ENCODE data around the gene LMO1. TPM values are rescaled to one million over a fixed set of nuclear protein-coding genes. Genes with fewer than 3 reads are reported as not detected.

The LMO1 gene
- total and polyA plus RNA-seq, 4 donors: not detected

DNA sequence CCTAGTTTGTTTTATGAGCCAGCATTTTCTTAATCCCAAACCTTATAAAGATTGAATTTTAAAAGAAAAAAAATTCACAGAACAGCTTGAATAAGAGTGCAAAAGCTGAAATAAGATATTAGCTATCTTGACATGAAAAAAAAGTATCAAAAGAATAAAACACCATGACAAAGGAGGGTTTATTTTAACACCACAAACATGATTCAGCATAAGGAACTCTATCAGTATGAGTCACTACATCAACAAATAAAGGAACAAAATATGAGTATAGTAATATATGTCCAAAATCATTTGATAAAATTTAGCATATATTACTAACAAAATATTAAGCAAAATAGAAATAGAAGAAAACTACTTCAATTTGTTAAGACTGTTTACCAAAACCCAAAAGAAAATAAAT lies 9.6 kb upstream of the LMO1 start:
- no peak for DNase-seq (ENCODE audit: low spot score)
- Histone ChIP-seq H3K9me3 (ENCODE audit: control insufficient read depth in 4 of 4, low read length in 3 of 4) (peaks cover 0 to 4% (median 0%) of the 10 kb centered on the region in 4 donors), H3K4me1 (ENCODE audit: control insufficient read depth in 4 of 4, insufficient read depth in 4 of 4, low read length in 3 of 4) (peaks cover 0 to 5% (median under 1%) of the 10 kb centered on the region in 4 donors), H3K36me3 (ENCODE audit: control insufficient read depth in 4 of 4, insufficient read depth in 3 of 4, low read depth in 1 of 4, low read length in 3 of 4) (no peaks in the 10 kb centered on the region), H3K27ac (ENCODE audit: low read depth in 1 of 2, low read length in 2 of 2) (no peak overlapping the region), H3K27me3 (ENCODE audit: control insufficient read depth in 4 of 4, insufficient read depth in 4 of 4, low read length in 3 of 4) (peaks cover 0 to 10% (median 4%) of the 10 kb centered on the region in 4 donors), H3K4me3 (ENCODE audit: low read depth in 1 of 3, low read length in 3 of 3) (no peak overlapping the region), H3K9ac (ENCODE audit: low read depth in 1 of 2, low read length in 2 of 2) (no peak overlapping the region)
- TF ChIP-seq, protein P1, sequence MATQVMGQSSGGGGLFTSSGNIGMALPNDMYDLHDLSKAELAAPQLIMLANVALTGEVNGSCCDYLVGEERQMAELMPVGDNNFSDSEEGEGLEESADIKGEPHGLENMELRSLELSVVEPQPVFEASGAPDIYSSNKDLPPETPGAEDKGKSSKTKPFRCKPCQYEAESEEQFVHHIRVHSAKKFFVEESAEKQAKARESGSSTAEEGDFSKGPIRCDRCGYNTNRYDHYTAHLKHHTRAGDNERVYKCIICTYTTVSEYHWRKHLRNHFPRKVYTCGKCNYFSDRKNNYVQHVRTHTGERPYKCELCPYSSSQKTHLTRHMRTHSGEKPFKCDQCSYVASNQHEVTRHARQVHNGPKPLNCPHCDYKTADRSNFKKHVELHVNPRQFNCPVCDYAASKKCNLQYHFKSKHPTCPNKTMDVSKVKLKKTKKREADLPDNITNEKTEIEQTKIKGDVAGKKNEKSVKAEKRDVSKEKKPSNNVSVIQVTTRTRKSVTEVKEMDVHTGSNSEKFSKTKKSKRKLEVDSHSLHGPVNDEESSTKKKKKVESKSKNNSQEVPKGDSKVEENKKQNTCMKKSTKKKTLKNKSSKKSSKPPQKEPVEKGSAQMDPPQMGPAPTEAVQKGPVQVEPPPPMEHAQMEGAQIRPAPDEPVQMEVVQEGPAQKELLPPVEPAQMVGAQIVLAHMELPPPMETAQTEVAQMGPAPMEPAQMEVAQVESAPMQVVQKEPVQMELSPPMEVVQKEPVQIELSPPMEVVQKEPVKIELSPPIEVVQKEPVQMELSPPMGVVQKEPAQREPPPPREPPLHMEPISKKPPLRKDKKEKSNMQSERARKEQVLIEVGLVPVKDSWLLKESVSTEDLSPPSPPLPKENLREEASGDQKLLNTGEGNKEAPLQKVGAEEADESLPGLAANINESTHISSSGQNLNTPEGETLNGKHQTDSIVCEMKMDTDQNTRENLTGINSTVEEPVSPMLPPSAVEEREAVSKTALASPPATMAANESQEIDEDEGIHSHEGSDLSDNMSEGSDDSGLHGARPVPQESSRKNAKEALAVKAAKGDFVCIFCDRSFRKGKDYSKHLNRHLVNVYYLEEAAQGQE (IDR thresholded peaks at IDR 0.05): no peak
- no peak for TF ChIP-seq RAD21 (IDR thresholded peaks at IDR 0.05)
- TF ChIP-seq JUND (IDR thresholded peaks at IDR 0.05): no peak
- TF ChIP-seq, protein P2, sequence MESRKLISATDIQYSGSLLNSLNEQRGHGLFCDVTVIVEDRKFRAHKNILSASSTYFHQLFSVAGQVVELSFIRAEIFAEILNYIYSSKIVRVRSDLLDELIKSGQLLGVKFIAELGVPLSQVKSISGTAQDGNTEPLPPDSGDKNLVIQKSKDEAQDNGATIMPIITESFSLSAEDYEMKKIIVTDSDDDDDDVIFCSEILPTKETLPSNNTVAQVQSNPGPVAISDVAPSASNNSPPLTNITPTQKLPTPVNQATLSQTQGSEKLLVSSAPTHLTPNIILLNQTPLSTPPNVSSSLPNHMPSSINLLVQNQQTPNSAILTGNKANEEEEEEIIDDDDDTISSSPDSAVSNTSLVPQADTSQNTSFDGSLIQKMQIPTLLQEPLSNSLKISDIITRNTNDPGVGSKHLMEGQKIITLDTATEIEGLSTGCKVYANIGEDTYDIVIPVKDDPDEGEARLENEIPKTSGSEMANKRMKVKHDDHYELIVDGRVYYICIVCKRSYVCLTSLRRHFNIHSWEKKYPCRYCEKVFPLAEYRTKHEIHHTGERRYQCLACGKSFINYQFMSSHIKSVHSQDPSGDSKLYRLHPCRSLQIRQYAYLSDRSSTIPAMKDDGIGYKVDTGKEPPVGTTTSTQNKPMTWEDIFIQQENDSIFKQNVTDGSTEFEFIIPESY (IDR thresholded peaks at IDR 0.05): no peak
- no peak for TF ChIP-seq EGR1 (IDR thresholded peaks at IDR 0.05; ENCODE audit: low read depth in 2 of 2)
- no peak for TF ChIP-seq HNF4G (IDR thresholded peaks at IDR 0.05)
- no peak for TF ChIP-seq HNF4A (conservative IDR thresholded peaks at IDR 0.05)
- no peak for TF ChIP-seq NR2F2 (IDR thresholded peaks at IDR 0.05)
- TF ChIP-seq SP1 (IDR thresholded peaks at IDR 0.05): no peak
- TF ChIP-seq FOXA2 (IDR thresholded peaks at IDR 0.05): no peak
- TF ChIP-seq, protein P3, sequence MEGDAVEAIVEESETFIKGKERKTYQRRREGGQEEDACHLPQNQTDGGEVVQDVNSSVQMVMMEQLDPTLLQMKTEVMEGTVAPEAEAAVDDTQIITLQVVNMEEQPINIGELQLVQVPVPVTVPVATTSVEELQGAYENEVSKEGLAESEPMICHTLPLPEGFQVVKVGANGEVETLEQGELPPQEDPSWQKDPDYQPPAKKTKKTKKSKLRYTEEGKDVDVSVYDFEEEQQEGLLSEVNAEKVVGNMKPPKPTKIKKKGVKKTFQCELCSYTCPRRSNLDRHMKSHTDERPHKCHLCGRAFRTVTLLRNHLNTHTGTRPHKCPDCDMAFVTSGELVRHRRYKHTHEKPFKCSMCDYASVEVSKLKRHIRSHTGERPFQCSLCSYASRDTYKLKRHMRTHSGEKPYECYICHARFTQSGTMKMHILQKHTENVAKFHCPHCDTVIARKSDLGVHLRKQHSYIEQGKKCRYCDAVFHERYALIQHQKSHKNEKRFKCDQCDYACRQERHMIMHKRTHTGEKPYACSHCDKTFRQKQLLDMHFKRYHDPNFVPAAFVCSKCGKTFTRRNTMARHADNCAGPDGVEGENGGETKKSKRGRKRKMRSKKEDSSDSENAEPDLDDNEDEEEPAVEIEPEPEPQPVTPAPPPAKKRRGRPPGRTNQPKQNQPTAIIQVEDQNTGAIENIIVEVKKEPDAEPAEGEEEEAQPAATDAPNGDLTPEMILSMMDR (IDR thresholded peaks at IDR 0.05; ENCODE audit: low read depth, low read length, missing input control): no peak
- TF ChIP-seq GABPA (IDR thresholded peaks at IDR 0.05 in 1 of 2, conservative IDR thresholded peaks at IDR 0.05 in 1 of 2): no peak
- TF ChIP-seq, protein P4, sequence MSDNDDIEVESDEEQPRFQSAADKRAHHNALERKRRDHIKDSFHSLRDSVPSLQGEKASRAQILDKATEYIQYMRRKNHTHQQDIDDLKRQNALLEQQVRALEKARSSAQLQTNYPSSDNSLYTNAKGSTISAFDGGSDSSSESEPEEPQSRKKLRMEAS (IDR thresholded peaks at IDR 0.05): no peak
- no peak for TF ChIP-seq YY1 (IDR thresholded peaks at IDR 0.05)
- no peak for TF ChIP-seq FOXA1 (IDR thresholded peaks at IDR 0.05)
- TF ChIP-seq RXRA (IDR thresholded peaks at IDR 0.05): no peak
- TF ChIP-seq, protein P5, sequence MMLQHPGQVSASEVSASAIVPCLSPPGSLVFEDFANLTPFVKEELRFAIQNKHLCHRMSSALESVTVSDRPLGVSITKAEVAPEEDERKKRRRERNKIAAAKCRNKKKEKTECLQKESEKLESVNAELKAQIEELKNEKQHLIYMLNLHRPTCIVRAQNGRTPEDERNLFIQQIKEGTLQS (IDR thresholded peaks at IDR 0.05): no peak
- no peak for TF ChIP-seq TAF1 (conservative IDR thresholded peaks at IDR 0.05)
